Activated T-helper 17 cell treated with anti-CD3 and anti-CD28 coated beads, Interleukin-2, amount 50 U/mL, for 72 hours (primary cell): Measurements from ENCODE around the gene STARD5. TPM values are rescaled to one million over a fixed set of nuclear protein-coding genes. Genes with fewer than 3 reads are reported as not detected.

Experiments
- ATAC-seq: fragments of 150-1000 bp; cut with Tn5 transposase; replicated peaks from 2 replicates; pipeline ENCODE4 v1.10.0; 2021; ENCODE audit warnings: mild to moderate bottlenecking, moderate library complexity
- H3K27ac Mint-ChIP-seq: one replicate; pipeline ENCODE4 v1.8.0; 2022; ENCODE audit warnings: mixed read lengths
- H3K27me3 Mint-ChIP-seq: one replicate; pipeline ENCODE4 v1.8.0; 2022; ENCODE audit warnings: mixed read lengths
- H3K36me3 Mint-ChIP-seq: one replicate; pipeline ENCODE4 v1.8.0; 2022; ENCODE audit warnings: low read depth, mild to moderate bottlenecking, mixed read lengths
- H3K4me1 Mint-ChIP-seq: one replicate; pipeline ENCODE4 v1.8.0; 2022; ENCODE audit warnings: mixed read lengths
- H3K4me3 Mint-ChIP-seq: one replicate; pipeline ENCODE4 v1.8.0; 2022; ENCODE audit warnings: mild to moderate bottlenecking, mixed read lengths
- H3K9me3 Mint-ChIP-seq: one replicate; pipeline ENCODE4 v1.8.0; 2022; ENCODE audit warnings: mixed read lengths
- total RNA-seq, 2 donors: library from RNA; stranded (reverse); gene quantifications; one replicate each; pipeline ENCODE4 v1.2.3, GENCODE V29; 2022

STARD5 gene
- total RNA-seq, 2 donors from 2014 or later, result 5.9 to 8.8 TPM

GRCh38 chr15:81285461-81285860 is 38.5 kb downstream of the STARD5 start:
- Mint-ChIP-seq H3K27me3 (no peaks in the 10 kb centered on the region), H3K36me3 (no peaks in the 10 kb centered on the region), H3K27ac (peak overlapping the region; percentile 26), H3K4me1 (peaks cover 35% of the 10 kb centered on the region), H3K4me3 (peak overlapping the region; percentile 75), H3K9me3 (peaks cover 10% of the 10 kb centered on the region)
- no peak for ATAC-seq

- ATAC-seq, result no peak
- no peak overlapping the region for H3K27ac Mint-ChIP-seq
- peak overlapping the region; percentile 75 for H3K4me3 Mint-ChIP-seq
- H3K27me3 Mint-ChIP-seq, result no peaks in the 10 kb centered on the region
- H3K4me1 Mint-ChIP-seq, result peaks cover 30% of the 10 kb centered on the region
- H3K36me3 Mint-ChIP-seq, result no peaks in the 10 kb centered on the region
- H3K9me3 Mint-ChIP-seq, result peaks cover 10% of the 10 kb centered on the region
These were observed 39.5 kb downstream of the STARD5 start for GRCh38 chr15:81284256-81285031.

GRCh38 chr15:81282911-81283310 is 41.0 kb downstream of the STARD5 start:
- H3K9me3 Mint-ChIP-seq, result peaks cover 15% of the 10 kb centered on the region
- H3K4me1 Mint-ChIP-seq, result peaks cover 29% of the 10 kb centered on the region
- H3K4me3 Mint-ChIP-seq, result no peak overlapping the region
- H3K36me3 Mint-ChIP-seq, result no peaks in the 10 kb centered on the region
- H3K27ac Mint-ChIP-seq, result no peak overlapping the region
- H3K27me3 Mint-ChIP-seq, result no peaks in the 10 kb centered on the region
- no peak for ATAC-seq

GRCh38 chr15:81282606-81282895 is 41.4 kb downstream of the STARD5 start:
- Mint-ChIP-seq H3K36me3 (no peaks in the 10 kb centered on the region), H3K9me3 (peaks cover 11% of the 10 kb centered on the region), H3K4me3 (no peak overlapping the region), H3K4me1 (peaks cover 25% of the 10 kb centered on the region), H3K27me3 (no peaks in the 10 kb centered on the region), H3K27ac (no peak overlapping the region)
- no peak for ATAC-seq

GRCh38 chr15:81281766-81282605 is 42.0 kb downstream of the STARD5 start:
- Mint-ChIP-seq H3K27ac (no peak overlapping the region), H3K9me3 (peaks cover 10% of the 10 kb centered on the region), H3K36me3 (no peaks in the 10 kb centered on the region), H3K4me3 (no peak overlapping the region), H3K27me3 (no peaks in the 10 kb centered on the region), H3K4me1 (peaks cover 21% of the 10 kb centered on the region)
- no peak for ATAC-seq

GRCh38 chr15:81281456-81281735 is 42.5 kb downstream of the STARD5 start:
- Mint-ChIP-seq H3K27ac (no peak overlapping the region), H3K4me1 (peaks cover 15% of the 10 kb centered on the region), H3K27me3 (no peaks in the 10 kb centered on the region), H3K9me3 (peaks cover 9% of the 10 kb centered on the region), H3K4me3 (no peak overlapping the region), H3K36me3 (no peaks in the 10 kb centered on the region)
- no peak for ATAC-seq

- no peak overlapping the region for H3K4me3 Mint-ChIP-seq
- no peak for ATAC-seq
- no peak overlapping the region for H3K27ac Mint-ChIP-seq
- peaks cover 9% of the 10 kb centered on the region for H3K9me3 Mint-ChIP-seq
- no peaks in the 10 kb centered on the region for H3K36me3 Mint-ChIP-seq
- peaks cover 10% of the 10 kb centered on the region for H3K4me1 Mint-ChIP-seq
- no peaks in the 10 kb centered on the region for H3K27me3 Mint-ChIP-seq
These were observed 43.1 kb downstream of the STARD5 start for GRCh38 chr15:81280696-81281455.

- H3K9me3 Mint-ChIP-seq, result peaks cover 9% of the 10 kb centered on the region
- peaks cover 4% of the 10 kb centered on the region for H3K4me1 Mint-ChIP-seq
- H3K36me3 Mint-ChIP-seq, result no peaks in the 10 kb centered on the region
- no peak overlapping the region for H3K4me3 Mint-ChIP-seq
- ATAC-seq, result no peak
- H3K27me3 Mint-ChIP-seq, result no peaks in the 10 kb centered on the region
- H3K27ac Mint-ChIP-seq, result no peak overlapping the region
These were observed 44.1 kb downstream of the STARD5 start for GRCh38 chr15:81279621-81280485.

- H3K27ac Mint-ChIP-seq, result no peak overlapping the region
- H3K27me3 Mint-ChIP-seq, result no peaks in the 10 kb centered on the region
- H3K4me3 Mint-ChIP-seq, result no peak overlapping the region
- H3K4me1 Mint-ChIP-seq, result peaks cover 9% of the 10 kb centered on the region
- peaks cover 9% of the 10 kb centered on the region for H3K9me3 Mint-ChIP-seq
- no peaks in the 10 kb centered on the region for H3K36me3 Mint-ChIP-seq
- ATAC-seq, result no peak
These were observed 45.5 kb downstream of the STARD5 start for GRCh38 chr15:81278306-81279029.

- Mint-ChIP-seq H3K9me3 (peaks cover 9% of the 10 kb centered on the region), H3K27me3 (no peaks in the 10 kb centered on the region), H3K4me1 (peaks cover 9% of the 10 kb centered on the region), H3K36me3 (no peaks in the 10 kb centered on the region), H3K27ac (no peak overlapping the region), H3K4me3 (no peak overlapping the region)
- ATAC-seq, result no peak
These were observed 46.1 kb downstream of the STARD5 start for GRCh38 chr15:81277851-81278250.

- Mint-ChIP-seq H3K9me3 (peaks cover 9% of the 10 kb centered on the region), H3K27ac (no peak overlapping the region), H3K4me3 (no peak overlapping the region), H3K27me3 (no peaks in the 10 kb centered on the region), H3K36me3 (no peaks in the 10 kb centered on the region), H3K4me1 (peaks cover 9% of the 10 kb centered on the region)
- no peak for ATAC-seq
These were observed 47.0 kb downstream of the STARD5 start for GRCh38 chr15:81276967-81277366.

GRCh38 chr15:81275711-81276392 is 48.1 kb downstream of the STARD5 start:
- peaks cover 9% of the 10 kb centered on the region for H3K9me3 Mint-ChIP-seq
- no peaks in the 10 kb centered on the region for H3K27me3 Mint-ChIP-seq
- H3K4me1 Mint-ChIP-seq, result peaks cover 9% of the 10 kb centered on the region
- H3K27ac Mint-ChIP-seq, result peak overlapping the region; percentile 42
- H3K36me3 Mint-ChIP-seq, result no peaks in the 10 kb centered on the region
- peak overlapping the region; percentile 24 for H3K4me3 Mint-ChIP-seq
- ATAC-seq, result no peak
